H9 (cell line): ENCODE measurements around the gene BTBD17. TPM values are rescaled to one million over a fixed set of nuclear protein-coding genes. Genes with fewer than 3 reads are reported as not detected.

Experiments
- DNase-seq: peaks from one replicate; pipeline ENCODE4 v3.0.0-alpha.2; 2017
- H2AFZ ChIP-seq: one replicate; pipeline ENCODE4 v1.6.1; 2013; ENCODE audit warnings: mild to moderate bottlenecking, low read length, control low read depth, moderate library complexity
- H2AK5ac ChIP-seq: 2 replicates; pipeline ENCODE4 v1.6.1; 2013; ENCODE audit warnings: low read length, control low read depth, mixed read lengths; ENCODE audit not compliant: insufficient read length
- H2BK120ac ChIP-seq: one replicate; pipeline ENCODE4 v1.6.1; 2013; ENCODE audit warnings: low read depth, mild to moderate bottlenecking, low read length, control low read depth, inconsistent platforms; ENCODE audit not compliant: poor library complexity, severe bottlenecking
- H2BK12ac ChIP-seq: 2 replicates; pipeline ENCODE4 v1.6.1; 2013; ENCODE audit warnings: low read length, control low read depth, mixed read lengths, low read depth; ENCODE audit not compliant: insufficient read length
- H2BK15ac ChIP-seq: 2 replicates; pipeline ENCODE4 v1.6.1; 2013; ENCODE audit warnings: low read depth, low read length, control low read depth
- H2BK20ac ChIP-seq: one replicate; pipeline ENCODE4 v1.6.1; 2013; ENCODE audit warnings: low read depth, mild to moderate bottlenecking, low read length, control low read depth, inconsistent platforms; ENCODE audit not compliant: poor library complexity, severe bottlenecking
- H2BK5ac ChIP-seq: 2 replicates; pipeline ENCODE4 v1.6.1; 2013; ENCODE audit warnings: low read length, control low read depth, mixed read lengths; ENCODE audit not compliant: insufficient read length
- H3K14ac ChIP-seq: 2 replicates; pipeline ENCODE4 v1.6.1; 2013; ENCODE audit warnings: low read length, control low read depth; ENCODE audit not compliant: insufficient read depth
- H3K18ac ChIP-seq: 2 replicates; pipeline ENCODE4 v1.6.1; 2013; ENCODE audit warnings: low read depth, mild to moderate bottlenecking, mixed read lengths, low read length, control low read depth; ENCODE audit not compliant: insufficient read length
- H3K23ac ChIP-seq: 2 replicates; pipeline ENCODE4 v1.6.1; 2013; ENCODE audit warnings: low read length, control low read depth, mixed read lengths, low read depth; ENCODE audit not compliant: insufficient read length
- H3K23me2 ChIP-seq: 2 replicates; pipeline ENCODE4 v1.6.1; 2013; ENCODE audit warnings: low read depth, mild to moderate bottlenecking, mixed read lengths, low read length, control low read depth; ENCODE audit not compliant: insufficient read length, poor library complexity, severe bottlenecking
- H3K27ac ChIP-seq: 2 replicates; pipeline ENCODE4 v1.5.1; 2013; ENCODE audit warnings: low read length, control low read depth, mixed read lengths, low read depth; ENCODE audit not compliant: insufficient read length
- H3K27me3 ChIP-seq: 2 replicates; pipeline ENCODE4 v1.6.1; 2013; ENCODE audit warnings: low read length, control low read depth, inconsistent platforms; ENCODE audit not compliant: insufficient read depth
- H3K4ac ChIP-seq: 2 replicates; pipeline ENCODE4 v1.6.1; 2013; ENCODE audit warnings: low read depth, mild to moderate bottlenecking, control low read depth, inconsistent platforms, low read length, moderate library complexity
- H3K4me1 ChIP-seq: 2 replicates; pipeline ENCODE4 v1.6.1; 2013; ENCODE audit warnings: low read length, control low read depth, inconsistent platforms; ENCODE audit not compliant: insufficient read depth
- H3K4me2 ChIP-seq: 2 replicates; pipeline ENCODE4 v1.6.1; 2013; ENCODE audit warnings: low read length, control low read depth, mixed read lengths; ENCODE audit not compliant: insufficient read length, insufficient read depth
- H3K56ac ChIP-seq: 2 replicates; pipeline ENCODE4 v1.6.1; 2013; ENCODE audit warnings: low read depth, mild to moderate bottlenecking, mixed read lengths, low read length, control low read depth; ENCODE audit not compliant: insufficient read length
- H3K79me1 ChIP-seq: 2 replicates; pipeline ENCODE4 v1.6.1; 2013; ENCODE audit warnings: low read depth, mild to moderate bottlenecking, moderate library complexity, low read length, control low read depth, inconsistent platforms; ENCODE audit not compliant: insufficient read depth, poor library complexity, severe bottlenecking
- H3K79me2 ChIP-seq: 2 replicates; pipeline ENCODE4 v1.6.1; 2013; ENCODE audit warnings: low read length, control low read depth, inconsistent platforms; ENCODE audit not compliant: insufficient read depth
- H3K9ac ChIP-seq: 2 replicates; pipeline ENCODE4 v1.6.1; 2013; ENCODE audit warnings: low read length, control low read depth, mixed read lengths; ENCODE audit not compliant: insufficient read length; ENCODE audit errors: extremely low read depth
- H3K9me3 ChIP-seq: one replicate; pipeline ENCODE4 v1.6.1; 2013; ENCODE audit warnings: low read depth, low read length, inconsistent platforms; ENCODE audit not compliant: control insufficient read depth
- H3T11ph ChIP-seq: one replicate; pipeline ENCODE4 v1.6.1; 2013; ENCODE audit warnings: mild to moderate bottlenecking, low read length, control low read depth, inconsistent platforms
- H4K20me1 ChIP-seq: one replicate; pipeline ENCODE4 v1.6.1; 2013; ENCODE audit not compliant: control insufficient read depth, insufficient read length, insufficient read depth
- H4K5ac ChIP-seq: 2 replicates; pipeline ENCODE4 v1.6.1; 2013; ENCODE audit warnings: low read depth, mild to moderate bottlenecking, mixed read lengths, low read length, control low read depth; ENCODE audit not compliant: insufficient read length
- H4K8ac ChIP-seq: replicated peaks from 2 replicates; pipeline ENCODE4 v1.6.1; 2013; ENCODE audit warnings: low read length, control low read depth, mixed read lengths, low read depth; ENCODE audit not compliant: insufficient read length
- H4K91ac ChIP-seq: 2 replicates; pipeline ENCODE4 v1.6.1; 2013; ENCODE audit warnings: low read depth, mild to moderate bottlenecking, moderate library complexity, mixed read lengths, low read length, control low read depth; ENCODE audit not compliant: insufficient read length
- H3K27ac Mint-ChIP-seq, 3 experiments: 2 replicates in 2 of 3; 3 replicates in 1 of 3; pipeline ENCODE4 v1.8.0; 2020 to 2021; ENCODE audit warnings: mixed read lengths in 3 of 3, mild to moderate bottlenecking in 1 of 3, moderate library complexity in 1 of 3
- H3K27me3 Mint-ChIP-seq: 2 replicates; pipeline ENCODE4 v1.8.0; 2021; ENCODE audit warnings: low read depth, mild to moderate bottlenecking, moderate library complexity, mixed read lengths
- H3K36me3 Mint-ChIP-seq, 3 experiments: 2 replicates in 2 of 3; 3 replicates in 1 of 3; pipeline ENCODE4 v1.8.0; 2020 to 2021; ENCODE audit warnings: low read depth in 3 of 3, mixed read lengths in 3 of 3; ENCODE audit not compliant: insufficient read depth in 1 of 3
- H3K4me1 Mint-ChIP-seq, 2 experiments: 2 replicates each; pipeline ENCODE4 v1.8.0; 2020; ENCODE audit warnings: mixed read lengths in 2 of 2
- H3K4me3 Mint-ChIP-seq, 2 experiments: 2 replicates in 1 of 2; 3 replicates in 1 of 2; pipeline ENCODE4 v1.8.0; 2020 to 2021; ENCODE audit warnings: mild to moderate bottlenecking in 2 of 2, mixed read lengths in 2 of 2, moderate library complexity in 1 of 2
- H3K9me3 Mint-ChIP-seq, 2 experiments: 2 replicates in 1 of 2; 3 replicates in 1 of 2; pipeline ENCODE4 v1.8.0; 2020; ENCODE audit warnings: mild to moderate bottlenecking in 2 of 2, mixed read lengths in 2 of 2, moderate library complexity in 1 of 2
- WGBS: extraction: QIAGEN DNeasy Blood & Tissue Kit; methylation state at CpG from one replicate; pipeline ENCODE4 v1.1.7; 2013; ENCODE audit warnings: missing lambda C conversion rate, low lambda C conversion rate, mixed read lengths; ENCODE audit not compliant: insufficient read length; ENCODE audit errors: extremely low coverage; 5-methylcytosine and 5-hydroxymethylcytosine counted together
- total RNA-seq: library from RNA; stranded (reverse); gene quantifications from 2 replicates; pipeline ENCODE4 v1.2.1, GENCODE V29; 2021
- TF ChIP-seq, protein P1 (sequence below): fragments of 200-600 bp; sonication (generic); conservative IDR thresholded peaks from 3 replicates; pipeline ENCODE4 v1.8.0; 2021; ENCODE audit warnings: antibody characterized with exemption, mild to moderate bottlenecking

Gene BTBD17
- total RNA-seq, 1 experiment from 2014 or later = 0.33 TPM

DNA sequence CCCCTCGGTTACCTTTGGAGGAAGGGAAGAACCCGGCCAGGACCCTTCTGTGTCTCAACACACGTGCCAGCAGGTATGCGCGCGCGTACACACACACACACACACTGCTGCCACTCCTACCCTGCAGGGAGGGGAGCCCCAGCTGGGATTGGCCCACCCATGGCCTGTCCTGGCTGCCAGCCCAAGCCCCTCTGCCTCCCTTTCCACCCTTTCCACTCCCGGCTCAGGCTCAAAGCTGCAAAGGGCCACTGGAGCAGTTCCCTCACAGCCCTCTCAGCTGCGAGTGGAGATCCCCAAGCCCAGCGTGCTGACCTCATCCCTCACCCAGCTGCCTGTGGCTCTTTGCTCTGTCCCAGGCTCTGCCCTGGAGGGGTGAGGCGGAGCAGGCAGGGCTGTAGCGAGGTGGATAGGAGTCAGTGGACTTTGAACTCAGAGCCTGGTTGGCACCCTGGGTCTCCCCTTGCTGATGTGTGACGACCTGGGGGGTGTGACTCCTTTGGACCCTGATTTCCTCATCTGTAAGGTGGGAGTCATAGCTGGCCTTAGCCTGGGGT lies 21.1 kb downstream of the BTBD17 start:
- H3K79me1 ChIP-seq = no peaks in the 10 kb centered on the region
- H3K27ac ChIP-seq = no peak overlapping the region
- H3K14ac ChIP-seq = no peak overlapping the region; the same call in 1 of the 2 replicates
- no peak overlapping the region for H2BK15ac ChIP-seq
- no peak overlapping the region for H2AFZ ChIP-seq
- no peak overlapping the region for H3K18ac ChIP-seq
- H3T11ph ChIP-seq = no peak overlapping the region
- H4K91ac ChIP-seq = no peak overlapping the region
- Mint-ChIP-seq H3K27me3 (peaks cover 35% of the 10 kb centered on the region), H3K9me3 (no peaks in the 10 kb centered on the region), H3K4me1 (peaks cover 22 to 46% of the 10 kb centered on the region in 2 experiments), H3K27ac (no peak overlapping the region), H3K4me3 (no peak overlapping the region), H3K36me3 (no peaks in the 10 kb centered on the region)
- no peak overlapping the region for H3K56ac ChIP-seq
- H3K9ac ChIP-seq = no peak overlapping the region
- no peak overlapping the region for H2BK120ac ChIP-seq
- no peak overlapping the region for H2BK5ac ChIP-seq
- no peaks in the 10 kb centered on the region for H4K20me1 ChIP-seq
- TF ChIP-seq, protein P1, sequence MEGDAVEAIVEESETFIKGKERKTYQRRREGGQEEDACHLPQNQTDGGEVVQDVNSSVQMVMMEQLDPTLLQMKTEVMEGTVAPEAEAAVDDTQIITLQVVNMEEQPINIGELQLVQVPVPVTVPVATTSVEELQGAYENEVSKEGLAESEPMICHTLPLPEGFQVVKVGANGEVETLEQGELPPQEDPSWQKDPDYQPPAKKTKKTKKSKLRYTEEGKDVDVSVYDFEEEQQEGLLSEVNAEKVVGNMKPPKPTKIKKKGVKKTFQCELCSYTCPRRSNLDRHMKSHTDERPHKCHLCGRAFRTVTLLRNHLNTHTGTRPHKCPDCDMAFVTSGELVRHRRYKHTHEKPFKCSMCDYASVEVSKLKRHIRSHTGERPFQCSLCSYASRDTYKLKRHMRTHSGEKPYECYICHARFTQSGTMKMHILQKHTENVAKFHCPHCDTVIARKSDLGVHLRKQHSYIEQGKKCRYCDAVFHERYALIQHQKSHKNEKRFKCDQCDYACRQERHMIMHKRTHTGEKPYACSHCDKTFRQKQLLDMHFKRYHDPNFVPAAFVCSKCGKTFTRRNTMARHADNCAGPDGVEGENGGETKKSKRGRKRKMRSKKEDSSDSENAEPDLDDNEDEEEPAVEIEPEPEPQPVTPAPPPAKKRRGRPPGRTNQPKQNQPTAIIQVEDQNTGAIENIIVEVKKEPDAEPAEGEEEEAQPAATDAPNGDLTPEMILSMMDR = no peak
- DNase-seq = no peak
- no peaks in the 10 kb centered on the region for H3K79me2 ChIP-seq
- H2BK12ac ChIP-seq = no peak overlapping the region
- no peak overlapping the region for H4K5ac ChIP-seq
- H3K4ac ChIP-seq = no peak overlapping the region
- no peak overlapping the region for H2AK5ac ChIP-seq
- H3K9me3 ChIP-seq = no peaks in the 10 kb centered on the region
- no peak overlapping the region for H4K8ac ChIP-seq
- H3K27me3 ChIP-seq = no peaks in the 10 kb centered on the region
- no peak overlapping the region for H2BK20ac ChIP-seq
- no CpG with 5 or more reads among the region's 13 CpGs for WGBS
- H3K23ac ChIP-seq = no peak overlapping the region
- peaks cover 2% of the 10 kb centered on the region; the same call in 1 of the 2 replicates for H3K4me1 ChIP-seq
- no peak overlapping the region for H3K4me2 ChIP-seq
- no peaks in the 10 kb centered on the region for H3K23me2 ChIP-seq
